HepG2 (cell line): Measurements from ENCODE around the gene TTLL10. TPM values are rescaled to one million over a fixed set of nuclear protein-coding genes. Genes with fewer than 3 reads are reported as not detected.

Source experiments
- ATAC-seq: fragments of 200-7000 bp; cut with Tn5 transposase; 3 replicates; pipeline ENCODE4 v1.9.1; 2020; ENCODE audit warnings: mild to moderate bottlenecking, moderate library complexity
- BruUV-seq: library from RNA; stranded (reverse); fragments of 400-500 nt; replicated peaks from 2 replicates; lab custom pipeline; 2021; lab: Mats Ljungman, UMichigan
- CTCF ChIA-PET: fragments of 300-600 bp; formaldehyde crosslinking; extraction: SDS; loops from one replicate; lab custom pipeline; 2021; ENCODE audit warnings: low total read pairs, inconsistent platforms, low intra/inter-chr PET ratio; lab: Yijun Ruan, JAX
- POLR2A ChIA-PET: fragments of 350-600 bp; sonication (Branson Sonifier 250); formaldehyde crosslinking; loops from one replicate; lab custom pipeline; 2020; ENCODE audit warnings: antibody characterized with exemption, inconsistent platforms; lab: Yijun Ruan, JAX
- DNase-seq: peaks from one replicate; pipeline ENCODE4 v3.0.0-alpha.2; 2015; ENCODE audit warnings: low spot score
- FAIRE-seq: peaks from 3 replicates; lab custom pipeline; 2011; peaks lifted over from hg19 to GRCh38; lab: Jason Lieb, UNC
- H2AFZ ChIP-seq: one replicate; pipeline ENCODE4 v1.6.1; 2011; ENCODE audit warnings: low read length, inconsistent platforms
- H3K27ac ChIP-seq: fragments of 300-600 bp; 3 replicates; pipeline ENCODE4 v1.8.0; 2011; ENCODE audit warnings: mixed run types, mild to moderate bottlenecking, mixed read lengths, low read length, inconsistent platforms; ENCODE audit not compliant: insufficient read depth; ENCODE audit errors: extremely low read length
- H3K27me3 ChIP-seq, 2 experiments: fragments of 200-600 bp in 1 of 2; 2 replicates in 1 of 2; 3 replicates in 1 of 2; pipeline versions ENCODE4 v1.6.0 to v1.8.0; 2011; ENCODE audit warnings: low read length in 2 of 2, mild to moderate bottlenecking in 2 of 2, moderate library complexity in 2 of 2, inconsistent platforms in 1 of 2; ENCODE audit not compliant: insufficient read depth in 2 of 2, control insufficient read depth in 1 of 2
- H3K36me3 ChIP-seq, 2 experiments: fragments of 200-600 bp in 1 of 2; replicated peaks in 1 of 2; 2 replicates in 1 of 2; 3 replicates in 1 of 2; pipeline versions ENCODE4 v1.5.1 to v1.8.0; 2011; ENCODE audit warnings: low read length in 2 of 2, inconsistent platforms in 1 of 2; ENCODE audit not compliant: insufficient read depth in 2 of 2, control insufficient read depth in 1 of 2
- H3K4me1 ChIP-seq: 2 replicates; pipeline ENCODE4 v1.5.1; 2012; ENCODE audit warnings: low read length, inconsistent platforms; ENCODE audit not compliant: insufficient read depth
- H3K4me2 ChIP-seq: 2 replicates; pipeline ENCODE4 v1.6.0; 2011; ENCODE audit warnings: low read depth, low read length, inconsistent platforms
- H3K4me3 ChIP-seq, 3 experiments: fragments of 200-600 bp in 1 of 3; sonication (generic), shearing (Covaris generic) in 1 of 3; replicated peaks in 1 of 3; 2 replicates each; pipeline ENCODE4 v1.5.1; 2011 to 2016; ENCODE audit warnings: low read length in 3 of 3, inconsistent platforms in 2 of 3, low read depth in 2 of 3, mild to moderate bottlenecking in 2 of 3, control low read depth in 1 of 3, mixed read lengths in 1 of 3; ENCODE audit not compliant: insufficient read depth in 1 of 3
- H3K79me2 ChIP-seq: one replicate; pipeline ENCODE4 v1.6.1; 2011; ENCODE audit warnings: low read length, inconsistent platforms; ENCODE audit not compliant: insufficient read depth
- H3K9ac ChIP-seq: 2 replicates; pipeline ENCODE4 v1.6.0; 2011; ENCODE audit warnings: mild to moderate bottlenecking, low read depth, low read length, inconsistent platforms; ENCODE audit not compliant: insufficient read depth
- H3K9me3 ChIP-seq: 2 replicates; pipeline ENCODE4 v1.5.1; 2012; ENCODE audit warnings: mild to moderate bottlenecking, low read length
- H4K20me1 ChIP-seq: 2 replicates; pipeline ENCODE4 v1.6.0; 2011; ENCODE audit warnings: inconsistent platforms, mild to moderate bottlenecking, low read length, moderate library complexity; ENCODE audit not compliant: insufficient read depth
- CTCF ChIP-seq: sonication (generic); formaldehyde crosslinking; IDR thresholded peaks from 2 replicates; pipeline ENCODE4 v1.5.0; 2020; ENCODE audit warnings: mild to moderate bottlenecking, missing genetic modification reagents, moderate library complexity
- DBP ChIP-seq: sonication (generic); formaldehyde crosslinking; IDR thresholded peaks from 2 replicates; pipeline ENCODE4 v1.4.0; 2020; ENCODE audit warnings: missing genetic modification reagents; ENCODE audit errors: not compliant biosample characterization
- FOXO4 ChIP-seq: sonication (generic); formaldehyde crosslinking; conservative IDR thresholded peaks from 2 replicates; pipeline ENCODE4 v1.8.1; 2023; ENCODE audit warnings: missing genetic modification reagents
- HNF4G ChIP-seq, 2 experiments: sonication (generic) in 1 of 2; formaldehyde crosslinking in 1 of 2; IDR thresholded peaks; 2 replicates each; pipeline versions ENCODE4 v1.4.0 to v1.6.1; 2011 to 2020; ENCODE audit warnings: borderline replicate concordance in 2 of 2, low read depth in 2 of 2, mild to moderate bottlenecking in 2 of 2, low read length in 1 of 2, missing genetic modification reagents in 1 of 2, moderate library complexity in 1 of 2
- HOXA5 ChIP-seq: sonication (generic); formaldehyde crosslinking; IDR thresholded peaks from 2 replicates; pipeline ENCODE4 v1.4.0; 2020; ENCODE audit warnings: missing genetic modification reagents
- NR2F6 ChIP-seq, 2 experiments: IDR thresholded peaks; 2 replicates each; pipeline ENCODE4 v1.6.1; 2016; ENCODE audit warnings: antibody characterized with exemption in 1 of 2, mild to moderate bottlenecking in 1 of 2
- TEAD3 ChIP-seq: optimal IDR thresholded peaks from 2 replicates; pipeline ENCODE3; 2016; ENCODE audit warnings: borderline replicate concordance
- WGBS: methylation state at CpG from one replicate; pipeline ENCODE4 v1.1.6; 2017; ENCODE audit warnings: low lambda C conversion rate; 5-methylcytosine and 5-hydroxymethylcytosine counted together
- in situ Hi-C: cut with HindIII; loops from 2 replicates; pipeline ENCODE4 v1.10.0; 2017; ENCODE audit warnings: low pct_unique_long_range_greater_than_20kb; ENCODE audit not compliant: extremely low pct_ligation_motif_present
- intact Hi-C: fragments of 100-400 bp; cut with micrococcal nuclease; formaldehyde crosslinking; loops from one replicate; pipeline ENCODE4 v1.10.0; 2022; ENCODE audit not compliant: unreplicated experiment
- polyA plus RNA-seq, 8 experiments: library from polyadenylated mRNA; depleted of rRNA in 3 of 8; stranded (reverse) in 7 of 8; unstranded in 1 of 8; fragments of >200 nt; fragmentation: Illumina TruSeq in 4 of 8; extraction: Trizol in 4 of 8; gene quantifications; 2 replicates each; pipeline versions ENCODE4 v1.2.1 to v1.2.3, GENCODE V29; 2011 to 2016; ENCODE audit warnings: low read depth in 4 of 8, missing spikeins in 1 of 8, mixed read lengths in 1 of 8; ENCODE audit not compliant: insufficient read depth in 1 of 8
- total RNA-seq, 5 experiments: library from RNA; depleted of rRNA; stranded (reverse); fragments of >200 nt; fragmentation: Illumina TruSeq; extraction: Trizol; gene quantifications; 2 replicates each; pipeline ENCODE4 v1.2.3, GENCODE V29; 2016; ENCODE audit warnings: low read depth in 1 of 5
- TF ChIP-seq, protein P1 (sequence below): IDR thresholded peaks from 2 replicates; pipeline ENCODE4 v1.6.1; 2016; ENCODE audit warnings: mild to moderate bottlenecking

The TTLL10 gene
- total and polyA plus RNA-seq, 2 of the 13 experiments (the other 11 are each of a cell fraction or from before 2014, with no cell fraction given), result not detected

DNA sequence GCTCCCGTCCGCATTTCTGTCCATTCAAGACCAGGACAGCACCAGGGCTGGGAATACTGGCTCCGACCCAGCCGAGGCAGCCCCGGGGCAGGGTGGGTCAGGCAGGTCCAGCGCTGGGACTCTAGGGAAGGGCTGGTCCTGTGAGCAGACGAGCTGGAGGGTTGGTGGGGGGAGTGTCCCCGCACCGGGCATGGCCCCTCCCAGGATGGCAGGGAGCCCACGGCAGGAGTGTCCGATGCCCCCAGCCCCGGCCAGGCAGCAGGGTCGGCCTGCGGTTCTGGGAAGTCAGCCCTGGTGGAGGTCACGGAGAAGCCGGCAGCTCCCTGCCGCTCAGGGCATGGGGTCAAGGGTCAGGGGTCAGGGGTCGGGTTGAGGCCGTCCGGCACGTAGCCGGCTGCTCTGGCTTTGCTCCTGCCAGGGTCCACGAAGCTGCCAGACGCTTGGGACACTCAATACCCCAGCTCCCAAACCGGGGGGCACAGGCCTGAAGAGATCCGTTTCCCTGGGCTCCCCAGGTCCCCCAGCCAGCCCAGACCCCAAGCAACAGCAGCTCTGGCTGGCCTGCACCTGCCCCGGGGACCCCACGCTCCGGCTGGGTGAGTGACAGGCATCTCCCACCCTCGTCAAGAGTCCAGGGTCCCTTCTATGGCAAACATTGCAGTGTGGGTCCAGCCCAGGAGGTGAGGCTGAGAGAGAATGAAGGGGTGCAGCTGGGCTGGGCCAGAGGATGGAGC, 66.1 kb downstream of the TTLL10 start (continued):
- TF ChIP-seq, protein P1, sequence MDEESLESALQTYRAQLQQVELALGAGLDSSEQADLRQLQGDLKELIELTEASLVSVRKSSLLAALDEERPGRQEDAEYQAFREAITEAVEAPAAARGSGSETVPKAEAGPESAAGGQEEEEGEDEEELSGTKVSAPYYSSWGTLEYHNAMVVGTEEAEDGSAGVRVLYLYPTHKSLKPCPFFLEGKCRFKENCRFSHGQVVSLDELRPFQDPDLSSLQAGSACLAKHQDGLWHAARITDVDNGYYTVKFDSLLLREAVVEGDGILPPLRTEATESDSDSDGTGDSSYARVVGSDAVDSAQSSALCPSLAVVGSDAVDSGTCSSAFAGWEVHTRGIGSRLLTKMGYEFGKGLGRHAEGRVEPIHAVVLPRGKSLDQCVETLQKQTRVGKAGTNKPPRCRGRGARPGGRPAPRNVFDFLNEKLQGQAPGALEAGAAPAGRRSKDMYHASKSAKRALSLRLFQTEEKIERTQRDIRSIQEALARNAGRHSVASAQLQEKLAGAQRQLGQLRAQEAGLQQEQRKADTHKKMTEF (CRISPR knock-in tag), result peak; percentile 20; the same call in 1 of the 2 replicates
- TF ChIP-seq HNF4G (IDR thresholded peaks at IDR 0.05; ENCODE audit: borderline replicate concordance, low read depth, low read length), result peak; percentile 4; the same call in 1 of the 2 replicates
- no peak; the same call in 1 of the 2 replicates for TF ChIP-seq HNF4G (CRISPR knock-in tag; IDR thresholded peaks at IDR 0.05; ENCODE audit: borderline replicate concordance, low read depth)
- TF ChIP-seq HOXA5 (CRISPR knock-in tag), result no peak
- no peak for TF ChIP-seq FOXO4
- peak; percentile 4 for TF ChIP-seq CTCF
- TF ChIP-seq, all 625 proteins: peak for 124

DNA sequence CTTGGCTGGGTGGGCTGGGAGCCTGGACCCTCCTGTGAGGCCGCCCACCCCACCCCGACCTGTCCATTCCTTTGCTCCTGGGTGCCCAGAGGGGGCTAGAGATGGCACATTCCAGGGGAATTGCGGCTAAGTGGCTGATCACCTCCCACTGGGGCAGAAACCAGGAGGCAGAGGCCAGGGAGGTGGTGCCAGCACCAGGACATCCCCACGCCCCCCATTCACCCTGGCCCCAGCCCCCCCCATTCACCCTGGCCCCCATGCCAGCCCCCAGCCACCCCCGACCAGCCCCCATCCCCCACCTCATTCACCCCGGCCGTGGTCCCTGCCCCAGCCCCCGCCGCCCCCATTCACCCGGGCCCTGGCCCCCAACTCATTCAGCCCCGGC, 66.7 kb downstream of the TTLL10 start:
- ChIA-PET POLR2A (interaction anchor here (1.4 kb wide), 1 partner anchor 112 kb away, joined by 3 read pairs; no protein-coding TSS in a partner anchor), CTCF (no interaction called here)
- Histone ChIP-seq H4K20me1 (no peaks in the 10 kb centered on the region), H3K79me2 (no peaks in the 10 kb centered on the region), H3K36me3 (no peaks in the 10 kb centered on the region), H3K4me2 (peak overlapping the region; percentile 87), H3K4me1 (peaks cover 66% of the 10 kb centered on the region), H3K9me3 (no peaks in the 10 kb centered on the region), H2AFZ (no peak overlapping the region), H3K9ac (peak overlapping the region; percentile 55; the same call in 1 of the 2 replicates), H3K4me3 (peak overlapping the region; percentile 39 to 80 (median 56)), H3K27ac (no peak overlapping the region), H3K27me3 (no peaks in the 10 kb centered on the region; a peak in 1 of 5 replicates)
- FAIRE-seq, result no peak
- WGBS, result 5% methylated on average over 10 of the region's 11 CpGs
- TF ChIP-seq NR2F6 (IDR thresholded peaks at IDR 0.05) (no peak), NR2F6 (CRISPR knock-in tag; IDR thresholded peaks at IDR 0.05) (no peak), DBP (CRISPR knock-in tag) (no peak), TEAD3 (peak; percentile 36)
- in situ Hi-C loops (no loop called here), intact Hi-C loops (no loop called here)
- ATAC-seq, result no peak
- BruUV-seq, result no TSS peak
- no peak for DNase-seq
